ENCODE data around the gene TMEM198. TPM values are rescaled to one million over a fixed set of nuclear protein-coding genes. Genes with fewer than 3 reads are reported as not detected.

TMEM198 gene
- polyA plus RNA-seq, 1 donor from 2014 or later: 44.0 TPM

DNA sequence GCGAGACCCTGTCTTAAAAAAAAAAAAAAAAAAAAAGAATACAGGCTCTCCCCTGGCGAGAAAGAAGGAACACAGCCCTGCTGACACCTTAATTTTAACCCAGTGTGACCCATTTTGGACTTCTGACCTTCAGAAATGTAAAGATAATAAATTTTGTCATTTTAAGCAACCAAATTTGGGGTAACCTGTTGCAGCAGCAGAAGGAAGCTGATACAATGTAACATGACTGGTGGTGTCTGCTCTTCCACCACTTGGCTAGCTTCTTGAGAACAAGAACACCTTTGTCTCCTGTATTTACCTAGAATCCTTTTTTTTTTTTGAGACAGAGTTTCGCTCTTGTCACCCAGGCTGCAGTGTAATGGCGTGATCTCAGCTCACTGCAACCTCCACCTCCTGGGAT is 47.3 kb downstream of the TMEM198 start:
- H2AFZ ChIP-seq (ENCODE audit: low read depth, low read length): no peak overlapping the region
- H3K79me2 ChIP-seq (replicated peaks; ENCODE audit: insufficient read depth, low read length): no peaks in the 10 kb centered on the region
- no peak overlapping the region for H3K9ac ChIP-seq (ENCODE audit: low read length)
- H3K9me2 ChIP-seq (ENCODE audit: insufficient read depth, low read length): no peaks in the 10 kb centered on the region
- H3K4me2 ChIP-seq (ENCODE audit: low read length): no peak overlapping the region
- no peaks in the 10 kb centered on the region for H3K27me3 ChIP-seq (ENCODE audit: insufficient read depth, low read depth, low read length)
- H3K27ac ChIP-seq (ENCODE audit: low read length): no peak overlapping the region
- no peaks in the 10 kb centered on the region for H4K20me1 ChIP-seq (ENCODE audit: insufficient read depth)
- H3K36me3 ChIP-seq (ENCODE audit: insufficient read depth, low read length): no peaks in the 10 kb centered on the region
- H3F3A ChIP-seq (ENCODE audit: insufficient read depth, low read length, poor library complexity, severe bottlenecking): no peaks in the 10 kb centered on the region
- no peak for TF ChIP-seq EP300 (conservative IDR thresholded peaks at IDR 0.05; ENCODE audit: poor library complexity, severe bottlenecking)
- TF ChIP-seq TAF1 (IDR thresholded peaks at IDR 0.05; ENCODE audit: low read depth): no peak
- TF ChIP-seq, protein P1, sequence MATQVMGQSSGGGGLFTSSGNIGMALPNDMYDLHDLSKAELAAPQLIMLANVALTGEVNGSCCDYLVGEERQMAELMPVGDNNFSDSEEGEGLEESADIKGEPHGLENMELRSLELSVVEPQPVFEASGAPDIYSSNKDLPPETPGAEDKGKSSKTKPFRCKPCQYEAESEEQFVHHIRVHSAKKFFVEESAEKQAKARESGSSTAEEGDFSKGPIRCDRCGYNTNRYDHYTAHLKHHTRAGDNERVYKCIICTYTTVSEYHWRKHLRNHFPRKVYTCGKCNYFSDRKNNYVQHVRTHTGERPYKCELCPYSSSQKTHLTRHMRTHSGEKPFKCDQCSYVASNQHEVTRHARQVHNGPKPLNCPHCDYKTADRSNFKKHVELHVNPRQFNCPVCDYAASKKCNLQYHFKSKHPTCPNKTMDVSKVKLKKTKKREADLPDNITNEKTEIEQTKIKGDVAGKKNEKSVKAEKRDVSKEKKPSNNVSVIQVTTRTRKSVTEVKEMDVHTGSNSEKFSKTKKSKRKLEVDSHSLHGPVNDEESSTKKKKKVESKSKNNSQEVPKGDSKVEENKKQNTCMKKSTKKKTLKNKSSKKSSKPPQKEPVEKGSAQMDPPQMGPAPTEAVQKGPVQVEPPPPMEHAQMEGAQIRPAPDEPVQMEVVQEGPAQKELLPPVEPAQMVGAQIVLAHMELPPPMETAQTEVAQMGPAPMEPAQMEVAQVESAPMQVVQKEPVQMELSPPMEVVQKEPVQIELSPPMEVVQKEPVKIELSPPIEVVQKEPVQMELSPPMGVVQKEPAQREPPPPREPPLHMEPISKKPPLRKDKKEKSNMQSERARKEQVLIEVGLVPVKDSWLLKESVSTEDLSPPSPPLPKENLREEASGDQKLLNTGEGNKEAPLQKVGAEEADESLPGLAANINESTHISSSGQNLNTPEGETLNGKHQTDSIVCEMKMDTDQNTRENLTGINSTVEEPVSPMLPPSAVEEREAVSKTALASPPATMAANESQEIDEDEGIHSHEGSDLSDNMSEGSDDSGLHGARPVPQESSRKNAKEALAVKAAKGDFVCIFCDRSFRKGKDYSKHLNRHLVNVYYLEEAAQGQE (IDR thresholded peaks at IDR 0.05; ENCODE audit: borderline replicate concordance): no peak
- TF ChIP-seq, protein P2, sequence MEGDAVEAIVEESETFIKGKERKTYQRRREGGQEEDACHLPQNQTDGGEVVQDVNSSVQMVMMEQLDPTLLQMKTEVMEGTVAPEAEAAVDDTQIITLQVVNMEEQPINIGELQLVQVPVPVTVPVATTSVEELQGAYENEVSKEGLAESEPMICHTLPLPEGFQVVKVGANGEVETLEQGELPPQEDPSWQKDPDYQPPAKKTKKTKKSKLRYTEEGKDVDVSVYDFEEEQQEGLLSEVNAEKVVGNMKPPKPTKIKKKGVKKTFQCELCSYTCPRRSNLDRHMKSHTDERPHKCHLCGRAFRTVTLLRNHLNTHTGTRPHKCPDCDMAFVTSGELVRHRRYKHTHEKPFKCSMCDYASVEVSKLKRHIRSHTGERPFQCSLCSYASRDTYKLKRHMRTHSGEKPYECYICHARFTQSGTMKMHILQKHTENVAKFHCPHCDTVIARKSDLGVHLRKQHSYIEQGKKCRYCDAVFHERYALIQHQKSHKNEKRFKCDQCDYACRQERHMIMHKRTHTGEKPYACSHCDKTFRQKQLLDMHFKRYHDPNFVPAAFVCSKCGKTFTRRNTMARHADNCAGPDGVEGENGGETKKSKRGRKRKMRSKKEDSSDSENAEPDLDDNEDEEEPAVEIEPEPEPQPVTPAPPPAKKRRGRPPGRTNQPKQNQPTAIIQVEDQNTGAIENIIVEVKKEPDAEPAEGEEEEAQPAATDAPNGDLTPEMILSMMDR (IDR thresholded peaks at IDR 0.05; ENCODE audit: poor library complexity, severe bottlenecking): no peak
- TF ChIP-seq MXI1 (conservative IDR thresholded peaks at IDR 0.05; ENCODE audit: poor library complexity, severe bottlenecking): no peak
- TF ChIP-seq EZH2 (IDR thresholded peaks at IDR 0.05; ENCODE audit: borderline replicate concordance, insufficient read depth, low read length, poor library complexity, severe bottlenecking): no peak
- TF ChIP-seq POLR2AphosphoS5 (IDR thresholded peaks at IDR 0.05): no peak
- H3K9me3 ChIP-seq (ENCODE audit: low read length): no peaks in the 10 kb centered on the region
- H3K4me3 ChIP-seq (ENCODE audit: low read length): no peak overlapping the region

DNA sequence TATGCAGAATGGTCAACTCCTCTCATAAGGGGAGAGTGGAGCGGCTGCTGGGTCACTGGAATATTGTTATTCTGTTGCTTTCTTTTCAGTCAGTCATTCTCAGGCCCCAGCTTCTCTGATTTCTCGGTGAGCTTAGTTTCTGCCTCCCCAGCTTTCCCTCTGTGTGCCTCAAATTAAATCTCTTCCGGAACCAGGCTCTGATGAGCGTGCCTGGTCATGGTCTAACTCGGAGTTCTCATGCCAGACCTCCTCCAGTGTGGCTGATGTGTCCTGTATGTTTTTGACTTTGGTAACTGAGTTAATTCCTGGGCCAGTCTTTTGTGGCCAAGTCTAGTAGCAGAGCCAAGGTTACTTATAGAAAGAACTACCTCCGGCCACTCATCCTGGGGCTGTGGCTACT is 48.9 kb downstream of the TMEM198 start:
- Histone ChIP-seq H3K9me2 (ENCODE audit: insufficient read depth, low read length) (no peaks in the 10 kb centered on the region), H3K27ac (ENCODE audit: low read length) (no peak overlapping the region), H3K9me3 (ENCODE audit: low read length) (no peaks in the 10 kb centered on the region), H3K4me3 (ENCODE audit: low read length) (no peak overlapping the region), H3K9ac (ENCODE audit: low read length) (no peak overlapping the region), H3F3A (ENCODE audit: insufficient read depth, low read length, poor library complexity, severe bottlenecking) (no peaks in the 10 kb centered on the region), H2AFZ (ENCODE audit: low read depth, low read length) (no peak overlapping the region), H3K79me2 (replicated peaks; ENCODE audit: insufficient read depth, low read length) (no peaks in the 10 kb centered on the region), H3K27me3 (ENCODE audit: insufficient read depth, low read depth, low read length) (no peaks in the 10 kb centered on the region), H4K20me1 (ENCODE audit: insufficient read depth) (no peaks in the 10 kb centered on the region), H3K4me2 (ENCODE audit: low read length) (no peak overlapping the region), H3K36me3 (ENCODE audit: insufficient read depth, low read length) (no peaks in the 10 kb centered on the region)
- TF ChIP-seq SMC3 (conservative IDR thresholded peaks at IDR 0.05; ENCODE audit: poor library complexity): no peak
- TF ChIP-seq MXI1 (conservative IDR thresholded peaks at IDR 0.05; ENCODE audit: poor library complexity, severe bottlenecking): no peak
- no peak for TF ChIP-seq RAD21 (conservative IDR thresholded peaks at IDR 0.05)
- no peak for TF ChIP-seq TAF1 (IDR thresholded peaks at IDR 0.05; ENCODE audit: low read depth)
- no peak for TF ChIP-seq EZH2 (IDR thresholded peaks at IDR 0.05; ENCODE audit: borderline replicate concordance, insufficient read depth, low read length, poor library complexity, severe bottlenecking)
- TF ChIP-seq, protein P2 (IDR thresholded peaks at IDR 0.05; ENCODE audit: poor library complexity, severe bottlenecking): no peak
- TF ChIP-seq, protein P1 (IDR thresholded peaks at IDR 0.05; ENCODE audit: borderline replicate concordance): no peak
- no peak for TF ChIP-seq EP300 (conservative IDR thresholded peaks at IDR 0.05; ENCODE audit: poor library complexity, severe bottlenecking)
- no peak for TF ChIP-seq POLR2AphosphoS5 (IDR thresholded peaks at IDR 0.05)
